Measurements from ENCODE around the gene B3GAT2. TPM values are rescaled to one million over a fixed set of nuclear protein-coding genes. Genes with fewer than 3 reads are reported as not detected.

Gene B3GAT2
- polyA plus RNA-seq, 1 experiment = 0.01 TPM

DNA sequence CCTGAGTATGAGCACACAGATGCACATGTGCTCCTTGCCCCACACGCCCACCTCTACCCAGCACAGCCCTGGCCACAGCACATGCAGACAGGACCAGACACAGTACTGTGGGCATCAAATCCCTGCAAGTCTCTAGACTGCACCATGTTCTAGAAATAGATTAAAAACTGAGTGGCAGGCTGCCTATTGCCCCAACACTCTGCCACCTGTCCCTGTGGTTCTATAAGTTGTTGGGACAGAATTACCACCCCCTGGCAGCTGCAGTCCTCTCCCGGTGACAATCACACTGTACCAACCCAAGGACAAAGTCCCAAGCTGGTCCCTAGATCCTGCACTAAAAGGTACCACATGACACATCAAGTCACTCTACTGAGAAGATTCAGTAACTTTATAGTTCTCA is 70.2 kb downstream of the B3GAT2 start:
- H3K27me3 ChIP-seq (ENCODE audit: control insufficient read depth, insufficient read depth, low read length) = peaks cover 2% of the 10 kb centered on the region
- no peak overlapping the region for H3K4me3 ChIP-seq (ENCODE audit: low read depth, low read length)
- TF ChIP-seq, protein P1, sequence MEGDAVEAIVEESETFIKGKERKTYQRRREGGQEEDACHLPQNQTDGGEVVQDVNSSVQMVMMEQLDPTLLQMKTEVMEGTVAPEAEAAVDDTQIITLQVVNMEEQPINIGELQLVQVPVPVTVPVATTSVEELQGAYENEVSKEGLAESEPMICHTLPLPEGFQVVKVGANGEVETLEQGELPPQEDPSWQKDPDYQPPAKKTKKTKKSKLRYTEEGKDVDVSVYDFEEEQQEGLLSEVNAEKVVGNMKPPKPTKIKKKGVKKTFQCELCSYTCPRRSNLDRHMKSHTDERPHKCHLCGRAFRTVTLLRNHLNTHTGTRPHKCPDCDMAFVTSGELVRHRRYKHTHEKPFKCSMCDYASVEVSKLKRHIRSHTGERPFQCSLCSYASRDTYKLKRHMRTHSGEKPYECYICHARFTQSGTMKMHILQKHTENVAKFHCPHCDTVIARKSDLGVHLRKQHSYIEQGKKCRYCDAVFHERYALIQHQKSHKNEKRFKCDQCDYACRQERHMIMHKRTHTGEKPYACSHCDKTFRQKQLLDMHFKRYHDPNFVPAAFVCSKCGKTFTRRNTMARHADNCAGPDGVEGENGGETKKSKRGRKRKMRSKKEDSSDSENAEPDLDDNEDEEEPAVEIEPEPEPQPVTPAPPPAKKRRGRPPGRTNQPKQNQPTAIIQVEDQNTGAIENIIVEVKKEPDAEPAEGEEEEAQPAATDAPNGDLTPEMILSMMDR (IDR thresholded peaks at IDR 0.05; ENCODE audit: insufficient read depth, low read depth, low read length) = no peak
- POLR2A ChIA-PET = no interaction called here
- H3K36me3 ChIP-seq (ENCODE audit: control insufficient read depth, insufficient read depth, low read length) = no peaks in the 10 kb centered on the region
- CTCF ChIA-PET = interaction anchor here (1.2 to 3.8 kb wide), 7 partner anchors 10 to 188 kb away, joined by 3 to 96 read pairs (median 6); no protein-coding TSS in a partner anchor
- no peak for DNase-seq (ENCODE audit: low read depth)

GRCh38 chr6:70886071-70886470 is 70.8 kb downstream of the B3GAT2 start:
- POLR2A ChIA-PET = no interaction called here
- DNase-seq (ENCODE audit: low read depth) = no peak
- Histone ChIP-seq H3K27me3 (ENCODE audit: control insufficient read depth, insufficient read depth, low read length) (peaks cover 5% of the 10 kb centered on the region), H3K36me3 (ENCODE audit: control insufficient read depth, insufficient read depth, low read length) (no peaks in the 10 kb centered on the region), H3K4me3 (ENCODE audit: low read depth, low read length) (no peak overlapping the region)
- TF ChIP-seq, protein P1 (IDR thresholded peaks at IDR 0.05; ENCODE audit: insufficient read depth, low read depth, low read length) = no peak
- CTCF ChIA-PET = interaction anchor here (1.0 to 3.8 kb wide), 7 partner anchors 8 to 183 kb away, joined by 3 to 96 read pairs (median 28); no protein-coding TSS in a partner anchor

DNA sequence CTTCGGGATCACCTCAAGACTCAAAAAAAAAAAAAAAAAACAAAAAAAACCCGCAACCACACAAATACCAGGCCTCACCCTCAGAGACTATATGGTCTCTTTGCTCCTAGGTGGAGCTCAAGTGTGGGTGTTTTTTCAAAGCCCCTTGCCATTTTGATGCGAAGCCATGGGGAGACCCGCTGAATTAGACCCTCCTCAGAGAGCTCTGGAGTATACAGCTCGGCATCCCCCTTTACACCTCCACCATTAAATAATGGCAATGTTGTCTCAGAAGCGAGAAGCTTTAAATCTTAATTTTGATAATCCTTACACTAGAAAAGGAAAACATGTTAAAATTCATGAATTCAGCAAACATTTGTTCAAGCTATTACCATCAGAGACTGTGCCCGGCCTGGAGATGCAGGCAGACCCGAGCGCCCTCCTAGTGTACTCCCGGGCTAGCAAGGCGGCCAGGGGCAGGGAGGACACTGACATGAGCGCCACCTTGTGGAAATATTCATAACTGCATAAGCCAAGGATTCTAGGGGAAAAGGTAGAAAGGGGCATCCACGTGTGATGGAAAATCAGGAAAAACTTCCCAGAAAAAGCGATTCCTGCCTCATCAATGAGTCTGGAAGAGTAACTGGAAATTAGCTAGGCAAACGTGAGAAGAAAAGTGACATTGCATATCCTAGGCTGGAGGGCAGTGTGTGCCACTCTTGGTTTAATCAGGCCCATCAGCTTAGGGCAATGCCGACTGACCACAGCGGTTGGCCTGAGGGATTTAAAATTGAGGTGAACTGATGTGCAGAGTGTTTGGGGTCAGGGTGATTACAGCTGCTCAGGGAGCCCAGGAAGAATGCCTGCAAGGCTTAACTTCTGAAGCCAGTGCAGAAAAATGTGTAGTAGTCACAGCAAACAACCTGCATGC is 72.5 kb downstream of the B3GAT2 start:
- TF ChIP-seq, protein P1 (IDR thresholded peaks at IDR 0.05; ENCODE audit: insufficient read depth, low read depth, low read length) = peak; percentile 88
- Histone ChIP-seq H3K4me3 (ENCODE audit: low read depth, low read length) (no peak overlapping the region), H3K36me3 (ENCODE audit: control insufficient read depth, insufficient read depth, low read length) (no peaks in the 10 kb centered on the region), H3K27me3 (ENCODE audit: control insufficient read depth, insufficient read depth, low read length) (peaks cover 5% of the 10 kb centered on the region)
- POLR2A ChIA-PET = no interaction called here
- CTCF ChIA-PET = interaction anchor here (0.5 to 3.8 kb wide), 42 partner anchors 8 to 574 kb away, joined by 3 to 96 read pairs (median 4); no protein-coding TSS in a partner anchor
- no peak for DNase-seq (ENCODE audit: low read depth)

- ChIA-PET CTCF (interaction anchor here (0.8 to 3.4 kb wide), 3 partner anchors 172 to 193 kb away, joined by 3 to 20 read pairs (median 3); no protein-coding TSS in a partner anchor), POLR2A (no interaction called here)
- no peak for DNase-seq (ENCODE audit: low read depth)
- TF ChIP-seq, protein P1 (IDR thresholded peaks at IDR 0.05; ENCODE audit: insufficient read depth, low read depth, low read length) = no peak
- no peak overlapping the region for H3K4me3 ChIP-seq (ENCODE audit: low read depth, low read length)
- peaks cover 5% of the 10 kb centered on the region; the same call in 1 of the 2 replicates for H3K27me3 ChIP-seq (ENCODE audit: control insufficient read depth, insufficient read depth, low read length)
- no peaks in the 10 kb centered on the region for H3K36me3 ChIP-seq (ENCODE audit: control insufficient read depth, insufficient read depth, low read length)
Observed at GRCh38 chr6:70879496-70879895, 77.4 kb downstream of the B3GAT2 start.

DNA sequence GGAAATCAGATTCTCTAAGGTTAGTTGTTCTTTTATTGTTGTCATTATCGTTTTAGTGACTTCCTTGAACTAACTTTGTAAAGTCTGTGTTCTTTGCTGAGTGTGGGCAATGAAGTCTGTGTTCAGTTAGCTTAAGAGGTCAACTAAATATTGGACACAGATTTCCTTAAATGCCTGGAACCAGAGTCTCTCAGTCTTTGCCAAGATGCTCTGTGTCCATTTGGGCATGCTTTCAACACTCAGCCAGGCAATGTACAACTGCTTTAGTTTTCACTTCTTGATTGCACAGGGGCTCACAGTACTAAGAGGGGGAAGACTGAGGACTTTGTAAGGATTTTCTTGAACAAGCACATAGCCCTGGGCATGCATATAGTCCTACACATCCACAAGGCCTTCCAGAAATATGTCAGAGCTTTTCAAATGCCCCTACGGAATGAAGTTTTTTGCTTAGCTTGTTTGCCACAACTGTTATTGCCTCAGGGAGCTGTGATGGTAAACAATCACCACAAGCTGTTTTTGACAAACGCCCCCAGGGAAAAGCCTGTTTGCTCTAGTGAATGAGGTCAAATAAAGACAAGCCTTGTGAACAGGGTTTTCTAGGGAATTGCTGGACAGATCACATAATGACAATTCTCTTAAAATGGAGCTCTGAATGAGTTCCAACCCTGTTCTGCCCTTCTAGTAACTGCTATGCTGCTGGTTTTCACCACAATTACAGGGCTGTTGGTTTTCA is 82.5 kb downstream of the B3GAT2 start:
- DNase-seq (ENCODE audit: low read depth) = no peak
- H3K36me3 ChIP-seq (ENCODE audit: control insufficient read depth, insufficient read depth, low read length) = no peaks in the 10 kb centered on the region
- TF ChIP-seq, protein P1 (IDR thresholded peaks at IDR 0.05; ENCODE audit: insufficient read depth, low read depth, low read length) = no peak
- POLR2A ChIA-PET = no interaction called here
- CTCF ChIA-PET = interaction anchor here (0.8 to 1.3 kb wide), 2 partner anchors 10 to 11 kb away, joined by 4 to 10 read pairs; no protein-coding TSS in a partner anchor
- H3K27me3 ChIP-seq (ENCODE audit: control insufficient read depth, insufficient read depth, low read length) = 0 out of 2 replicates have a peak, but pooled peaks cover 2% of the 10 kb centered on the region
- no peak overlapping the region for H3K4me3 ChIP-seq (ENCODE audit: low read depth, low read length)
